Activated CD4-positive, alpha-beta T cell treated with anti-CD3 and anti-CD28 coated beads, Interleukin-2, amount 50 U/mL, for 48 hours (primary cell): ENCODE data around the gene PDSS2.
A peak's percentile ranks its signal among the peaks of the same experiment; 100 is the strongest.

Experiments
- DNase-seq, 2 experiments: peaks; one replicate each; pipeline ENCODE4 v3.0.0-alpha.2; 2020

PDSS2 gene

GRCh38 chr6:107114926-107115694 is 344.3 kb downstream of the PDSS2 start, which contains the start of gene BEND3:
BEND3 (minus strand) TSS chr6:107115515; CDS start chr6:107099285, 16,230 bp downstream.
- peak; percentile 35 to 44 for DNase-seq

- DNase-seq = peak; percentile 78 to 79
Observed at GRCh38 chr6:107114213-107114925, 345.0 kb downstream of the PDSS2 start.

GRCh38 chr6:107110200-107110599 is 349.2 kb downstream of the PDSS2 start:
- no peak for DNase-seq

- DNase-seq = no peak
Observed at GRCh38 chr6:107108201-107108890, 351.0 kb downstream of the PDSS2 start.

- no peak for DNase-seq
Observed at GRCh38 chr6:107107791-107108190, 351.6 kb downstream of the PDSS2 start.

- DNase-seq = no peak
Observed at GRCh38 chr6:107106165-107106564, 353.2 kb downstream of the PDSS2 start.

GRCh38 chr6:107105511-107106116 is 353.8 kb downstream of the PDSS2 start:
- no peak for DNase-seq

- DNase-seq = no peak
Observed at GRCh38 chr6:107103082-107103481, 356.3 kb downstream of the PDSS2 start.
